Amniotic stem cell (primary cell): ENCODE data around the gene OPN5.

Experiments
- DNase-seq: peaks from one replicate; lab custom pipeline; 2025; lab: John Stamatoyannopoulos, UW

Gene OPN5

GRCh38 chr6:47859175-47859574 lies 77.3 kb downstream of the OPN5 start:
- no peak for DNase-seq

DNA sequence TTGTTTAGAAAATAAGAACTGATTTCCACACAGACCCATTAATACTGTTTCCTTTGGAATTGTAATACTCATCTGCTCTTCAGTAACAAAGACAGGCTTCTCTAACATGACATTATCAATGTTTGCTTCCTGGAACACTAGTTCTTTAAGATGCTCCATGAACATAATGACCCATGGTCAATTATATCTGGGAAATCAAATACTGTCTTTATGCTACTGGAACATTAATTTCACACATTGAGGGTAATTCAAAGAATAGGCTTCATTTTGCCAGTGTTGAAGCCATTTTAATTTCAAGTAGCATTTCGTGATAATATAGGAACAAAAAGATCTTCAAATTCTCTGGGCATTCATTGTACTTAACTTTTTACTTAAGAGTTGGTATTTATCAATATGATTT lies 80.9 kb downstream of the OPN5 start:
- DNase-seq: no peak

- DNase-seq: no peak
Measured at GRCh38 chr6:47865206-47865605, 83.4 kb downstream of the OPN5 start.

DNA sequence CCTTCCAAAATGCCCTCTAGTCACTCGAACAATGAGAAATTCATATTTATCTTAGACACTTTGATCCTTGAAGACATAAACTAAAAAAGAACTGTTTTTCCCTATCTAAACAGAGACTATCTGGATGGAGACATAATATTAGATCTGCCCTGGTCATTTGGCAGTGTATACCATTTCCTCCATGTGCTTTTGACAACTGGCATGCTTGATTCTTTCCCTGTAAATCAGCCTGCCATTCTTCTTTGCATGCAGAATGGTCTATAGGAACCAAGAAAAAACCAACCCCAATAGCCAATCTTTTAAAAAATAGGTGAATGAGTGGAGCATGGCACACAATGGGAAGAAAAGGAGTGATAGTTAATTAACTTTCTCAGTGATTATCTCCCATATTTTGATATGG lies 93.8 kb downstream of the OPN5 start:
- DNase-seq: no peak
